Gastroesophageal sphincter (tissue), 3 donors: Measurements from ENCODE around the gene TNS1.

Experiments
- CTCF ChIP-seq, 4 experiments: fragments of 200-600 bp in 2 of 4; fragments of 450-650 bp in 2 of 4; sonication (generic) in 1 of 4; IDR thresholded peaks; one replicate each; pipeline ENCODE4 v1.5.1; 2017 to 2019; ENCODE audit warnings: antibody characterized with exemption in 4 of 4, mild to moderate bottlenecking in 2 of 4, moderate library complexity in 2 of 4
- EP300 ChIP-seq: sonication (generic); formaldehyde crosslinking; IDR thresholded peaks from one replicate; pipeline ENCODE4 v1.6.1; 2017; ENCODE audit warnings: antibody characterized with exemption, mild to moderate bottlenecking
- POLR2A ChIP-seq, 2 donors: fragments of 450-650 bp; IDR thresholded peaks; one replicate each; pipeline ENCODE4 v1.6.1; 2017; ENCODE audit warnings: antibody characterized with exemption in 2 of 2, mild to moderate bottlenecking in 2 of 2, moderate library complexity in 1 of 2
- POLR2AphosphoS5 ChIP-seq: sonication (generic); formaldehyde crosslinking; IDR thresholded peaks from one replicate; pipeline ENCODE4 v1.6.1; 2017; ENCODE audit warnings: antibody characterized with exemption

- TF ChIP-seq CTCF (IDR thresholded peaks at IDR 0.05), result no peak
- TF ChIP-seq POLR2A (IDR thresholded peaks at IDR 0.05), result no peak
- no peak for TF ChIP-seq POLR2AphosphoS5
- no peak for TF ChIP-seq EP300
These were observed 241.0 kb downstream of the TNS1 start for GRCh38 chr2:217761645-217762277.
